ENCODE measurements around the gene PSMA3. TPM values are rescaled to one million over a fixed set of nuclear protein-coding genes. Genes with fewer than 3 reads are reported as not detected.
A peak's percentile ranks its signal among the peaks of the same experiment; 100 is the strongest.

The PSMA3 gene
- total RNA-seq (100 to 1,000 TPM; 334 to 343 TPM), polyA plus RNA-seq (150 TPM)

DNA sequence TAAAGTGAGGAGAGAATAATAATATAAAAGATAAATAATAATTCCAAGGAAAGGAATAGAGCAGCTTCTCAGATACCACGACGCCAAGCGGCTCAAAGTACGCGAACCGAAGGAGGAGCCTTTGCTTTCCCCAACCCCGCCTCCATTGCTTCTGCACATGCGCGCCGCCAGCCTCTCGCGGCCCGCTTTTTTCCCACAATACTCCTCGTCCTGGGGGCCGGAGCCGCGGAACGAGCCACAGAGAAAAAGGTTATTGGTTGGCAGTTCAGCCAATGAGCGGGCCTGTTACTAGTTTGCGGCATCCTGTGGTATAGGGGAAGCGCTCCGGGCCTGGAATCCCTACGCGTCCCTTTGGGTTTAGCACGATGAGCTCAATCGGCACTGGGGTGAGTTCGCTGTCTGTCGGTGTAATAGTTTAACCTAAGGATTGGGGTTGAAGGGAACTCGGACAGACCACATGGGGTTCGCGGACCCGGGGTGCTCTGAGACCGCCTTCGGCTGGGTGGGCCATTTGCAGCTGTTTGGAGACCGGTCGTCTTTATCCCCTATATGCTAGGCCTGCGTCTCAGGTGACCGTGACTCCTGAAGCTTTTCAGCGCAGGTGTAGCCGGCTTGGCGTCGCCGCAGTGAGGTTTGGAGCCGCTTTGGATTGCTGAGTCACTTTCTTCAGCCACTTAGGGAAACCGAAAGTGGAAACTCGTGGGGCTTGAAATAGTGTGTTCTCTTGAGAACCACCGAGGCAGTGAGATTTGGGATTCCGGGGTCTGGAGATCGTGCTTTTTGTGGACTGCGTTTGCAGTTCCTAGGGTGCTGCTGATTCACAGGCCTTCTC is at the start of gene PSMA3:
TSS of gene PSMA3 (plus strand) at position 288 of the 832 bp plus-strand sequence. CDS start at position 366, 78 bp downstream.
- H3K9me3 ChIP-seq (ENCODE audit: low read length) = no peaks in the 10 kb centered on the region
- H3K4me3 ChIP-seq (ENCODE audit: low read length) = peak within 1 kb of the TSS; percentile 99
- CTCF ChIA-PET = interaction anchor here (1.0 to 1.9 kb wide), 3 partner anchors 14 to 53 kb away, joined by 3 to 6 read pairs (median 4); partner anchors contain the start of gene ARID4A
- peak within 1 kb of the TSS; percentile 99 for H3K27ac ChIP-seq (ENCODE audit: low read depth, low read length)
- POLR2A ChIA-PET = interaction anchor here (0.5 to 3.1 kb wide), 9 partner anchors 11 to 1240 kb away, joined by 3 to 37 read pairs (median 3); partner anchors contain the start of genes ACTR10, ARID4A, JKAMP and KIAA0586
- peak within 1 kb of the TSS; percentile 87 to 100 (median 98) for H3K4me3 Mint-ChIP-seq
- DNase-seq = peak; percentile 95 to 98 (median 98)
- no peaks in the 10 kb centered on the region for H3K27me3 ChIP-seq (ENCODE audit: insufficient read depth, low read length, poor library complexity, severe bottlenecking)
- H3K36me3 ChIP-seq (ENCODE audit: insufficient read depth, low read length) = peaks cover 5% of the 10 kb centered on the region
- H3K4me1 ChIP-seq (ENCODE audit: insufficient read depth, low read length) = peaks cover 32% of the 10 kb centered on the region
- peak within 1 kb of the TSS; percentile 96 to 100 (median 98) for H3K27ac Mint-ChIP-seq
- H3K27me3 Mint-ChIP-seq = peaks cover 0 to 5% of the 10 kb centered on the region in 2 donors
- H3K36me3 Mint-ChIP-seq = peaks cover 0 to 30% (median 3%) of the 10 kb centered on the region in 3 donors
- H3K4me1 Mint-ChIP-seq = peaks cover 42 to 49% (median 42%) of the 10 kb centered on the region in 3 donors
- peaks cover 0 to 1% (median 0%) of the 10 kb centered on the region in 5 donors for H3K9me3 Mint-ChIP-seq

DNA sequence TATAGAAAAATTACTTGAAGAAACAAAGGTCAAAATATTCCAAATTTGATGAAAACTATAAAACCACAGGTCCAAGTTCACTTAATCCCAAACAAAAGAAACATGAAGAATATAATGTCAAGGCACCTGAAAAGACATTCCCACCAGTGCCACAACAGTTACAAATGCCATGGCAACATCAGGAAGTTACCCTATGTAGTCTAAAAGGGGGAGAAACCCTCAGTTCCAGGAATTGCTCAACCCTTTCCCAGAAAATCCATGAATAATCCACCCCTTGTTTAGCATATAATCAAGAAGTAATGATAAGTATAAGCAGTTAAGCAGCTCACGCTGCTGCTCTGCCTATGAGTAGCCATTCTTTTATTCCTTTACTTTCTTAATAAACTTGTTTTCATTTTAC is 48.4 kb upstream of the PSMA3 start:
- Histone ChIP-seq H3K27me3 (ENCODE audit: insufficient read depth, low read length, poor library complexity, severe bottlenecking) (no peaks in the 10 kb centered on the region), H3K36me3 (ENCODE audit: insufficient read depth, low read length) (no peaks in the 10 kb centered on the region), H3K4me1 (ENCODE audit: insufficient read depth, low read length) (peaks cover 22% of the 10 kb centered on the region), H3K9me3 (ENCODE audit: low read length) (no peaks in the 10 kb centered on the region), H3K4me3 (ENCODE audit: low read length) (no peak overlapping the region), H3K27ac (ENCODE audit: low read depth, low read length) (no peak overlapping the region)
- H3K36me3 Mint-ChIP-seq = peaks cover 0 to 10% (median 0%) of the 10 kb centered on the region in 3 donors
- peaks cover 33 to 38% (median 34%) of the 10 kb centered on the region in 3 donors for H3K4me1 Mint-ChIP-seq
- DNase-seq = no peak
- H3K9me3 Mint-ChIP-seq = no peaks in the 10 kb centered on the region
- no peaks in the 10 kb centered on the region for H3K27me3 Mint-ChIP-seq
- ChIA-PET CTCF (no interaction called here), POLR2A (no interaction called here)
- peak overlapping the region in 3 of 8 donors; percentile 2 to 82 (median 18) for H3K27ac Mint-ChIP-seq
- H3K4me3 Mint-ChIP-seq = peak overlapping the region in 1 of 7 donors; percentile 53

DNA sequence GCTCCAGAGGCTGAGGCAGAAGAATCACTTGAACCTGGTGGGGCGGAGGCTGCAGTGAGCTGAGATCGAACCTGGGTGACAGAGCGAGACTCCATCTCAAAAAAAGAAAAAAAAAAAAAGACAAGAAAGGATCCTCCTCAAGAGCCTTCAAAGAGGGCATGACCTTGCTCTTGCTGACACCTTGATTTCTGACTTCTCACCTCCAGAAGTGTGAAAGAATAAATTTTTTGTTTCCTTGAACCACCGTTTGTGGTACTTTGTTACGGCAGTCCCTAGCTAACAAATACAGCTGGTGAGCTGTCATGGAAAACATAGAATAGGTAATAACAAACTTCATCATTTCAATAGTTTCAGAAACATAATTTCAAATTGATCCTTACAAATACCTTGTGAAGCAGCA is 46.6 kb upstream of the PSMA3 start:
- Histone ChIP-seq H3K27ac (ENCODE audit: low read depth, low read length) (no peak overlapping the region), H3K4me1 (ENCODE audit: insufficient read depth, low read length) (peaks cover 29% of the 10 kb centered on the region), H3K36me3 (ENCODE audit: insufficient read depth, low read length) (no peaks in the 10 kb centered on the region), H3K4me3 (ENCODE audit: low read length) (no peak overlapping the region), H3K9me3 (ENCODE audit: low read length) (no peaks in the 10 kb centered on the region), H3K27me3 (ENCODE audit: insufficient read depth, low read length, poor library complexity, severe bottlenecking) (no peaks in the 10 kb centered on the region)
- Mint-ChIP-seq H3K27me3 (no peaks in the 10 kb centered on the region), H3K9me3 (no peaks in the 10 kb centered on the region), H3K36me3 (peaks cover 0 to 15% (median 0%) of the 10 kb centered on the region in 3 donors), H3K4me1 (peaks cover 42 to 48% (median 44%) of the 10 kb centered on the region in 3 donors), H3K4me3 (peak overlapping the region; percentile 62 to 97 (median 94)), H3K27ac (peak overlapping the region; percentile 79 to 99 (median 96))
- peak in 3 of 5 donors; percentile 2 to 60 (median 49) for DNase-seq
- ChIA-PET CTCF (no interaction called here), POLR2A (interaction anchor here (0.6 to 2.6 kb wide), 4 partner anchors 64 to 230 kb away, joined by 4 to 22 read pairs (median 10); partner anchors contain the start of genes ARID4A, KIAA0586 and TIMM9)

DNA sequence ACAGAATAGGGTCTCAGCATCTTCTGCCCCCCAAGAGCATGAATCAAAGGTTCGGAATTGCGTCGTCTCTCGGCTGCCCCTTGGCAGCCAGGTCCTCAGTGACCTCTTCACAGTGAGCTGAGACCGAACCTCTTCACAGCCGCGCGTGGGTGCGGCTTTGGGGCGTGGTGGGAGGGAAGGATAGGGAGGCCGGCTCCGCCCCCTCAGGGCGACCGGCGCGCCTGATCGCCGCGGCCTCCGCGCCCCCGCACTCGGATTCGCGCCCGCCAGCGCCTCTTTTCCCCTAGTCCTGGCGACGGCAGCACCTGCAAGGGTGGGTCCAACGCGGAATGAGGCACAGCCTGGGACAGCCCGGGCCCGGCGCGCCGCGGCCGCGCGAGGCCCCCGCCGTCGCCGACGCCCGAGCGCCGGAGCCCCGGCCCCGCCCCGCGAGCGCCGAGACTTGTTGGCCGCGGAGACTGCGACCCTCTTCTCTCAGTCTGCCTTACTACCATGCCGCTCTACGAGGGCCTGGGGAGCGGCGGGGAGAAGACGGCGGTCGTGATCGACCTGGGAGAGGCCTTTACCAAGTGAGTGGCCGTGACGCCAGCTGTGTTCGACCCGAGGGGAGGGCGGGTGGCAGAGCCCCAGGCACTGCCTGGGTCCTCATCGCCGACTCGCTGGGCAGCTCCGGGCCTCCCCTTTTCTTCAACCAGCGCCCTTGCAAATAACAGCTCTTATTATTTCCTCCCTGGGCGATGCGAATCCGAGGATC is 44.7 kb upstream of the PSMA3 start, which contains the start of gene ACTR10:
TSS of gene ACTR10 (plus strand) at position 424 of the 754 bp plus-strand sequence. CDS start at position 493, 69 bp downstream.
- Mint-ChIP-seq H3K27ac (peak within 1 kb of the TSS; percentile 93 to 99 (median 96)), H3K4me1 (peaks cover 47 to 57% (median 52%) of the 10 kb centered on the region in 3 donors), H3K4me3 (peak within 1 kb of the TSS; percentile 90 to 98 (median 94)), H3K36me3 (peaks cover 0 to 27% (median 0%) of the 10 kb centered on the region in 3 donors), H3K9me3 (no peaks in the 10 kb centered on the region), H3K27me3 (no peaks in the 10 kb centered on the region)
- Histone ChIP-seq H3K9me3 (ENCODE audit: low read length) (no peaks in the 10 kb centered on the region), H3K36me3 (ENCODE audit: insufficient read depth, low read length) (no peaks in the 10 kb centered on the region), H3K27me3 (ENCODE audit: insufficient read depth, low read length, poor library complexity, severe bottlenecking) (no peaks in the 10 kb centered on the region), H3K4me3 (ENCODE audit: low read length) (peak within 1 kb of the TSS; percentile 72), H3K27ac (ENCODE audit: low read depth, low read length) (peak within 1 kb of the TSS; percentile 92), H3K4me1 (ENCODE audit: insufficient read depth, low read length) (peaks cover 29% of the 10 kb centered on the region)
- DNase-seq = peak; percentile 77 to 91 (median 83)
- ChIA-PET POLR2A (interaction anchor here (1.2 to 2.6 kb wide), 4 partner anchors 40 to 228 kb away, joined by 3 to 22 read pairs (median 12); partner anchors contain the start of genes ARID4A, KIAA0586, PSMA3 and TIMM9), CTCF (interaction anchor here (0.8 to 1.2 kb wide), 5 partner anchors 40 to 228 kb away, joined by 3 read pairs; partner anchors contain the start of genes KIAA0586 and TOMM20L)

DNA sequence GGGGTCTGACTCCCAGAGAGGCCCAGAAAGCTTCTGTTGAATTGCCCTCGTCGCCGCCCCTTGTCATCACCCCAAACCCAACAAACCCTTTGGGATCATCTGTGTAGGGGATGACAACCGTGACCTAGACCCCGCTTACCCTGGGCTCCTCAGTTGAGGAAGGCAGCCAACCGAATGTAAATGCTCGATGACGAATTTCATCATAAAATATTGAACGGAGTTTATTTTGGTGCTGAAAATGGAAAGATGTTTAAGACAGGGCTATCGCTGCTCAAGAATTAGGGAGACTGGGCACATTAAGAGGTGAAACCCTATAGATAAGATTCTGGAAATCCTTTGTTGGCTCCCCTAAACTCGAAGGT is 44.2 kb upstream of the PSMA3 start:
- Mint-ChIP-seq H3K27me3 (no peaks in the 10 kb centered on the region), H3K4me3 (peak overlapping the region; percentile 90 to 98 (median 93)), H3K9me3 (no peaks in the 10 kb centered on the region), H3K4me1 (peaks cover 47 to 57% (median 53%) of the 10 kb centered on the region in 3 donors), H3K36me3 (peaks cover 0 to 31% (median 0%) of the 10 kb centered on the region in 3 donors), H3K27ac (peak overlapping the region; percentile 90 to 99 (median 96))
- POLR2A ChIA-PET = interaction anchor here (1.6 to 2.6 kb wide), 3 partner anchors 44 to 227 kb away, joined by 7 to 22 read pairs (median 16); partner anchors contain the start of genes ARID4A, KIAA0586, PSMA3 and TIMM9
- DNase-seq = no peak
- CTCF ChIA-PET = interaction anchor here (0.8 to 1.2 kb wide), 3 partner anchors 39 to 195 kb away, joined by 3 read pairs; partner anchors contain the start of gene TOMM20L
- H3K27me3 ChIP-seq (ENCODE audit: insufficient read depth, low read length, poor library complexity, severe bottlenecking) = no peaks in the 10 kb centered on the region
- H3K4me3 ChIP-seq (ENCODE audit: low read length) = peak overlapping the region; percentile 72
- no peaks in the 10 kb centered on the region for H3K9me3 ChIP-seq (ENCODE audit: low read length)
- peak overlapping the region; percentile 92 for H3K27ac ChIP-seq (ENCODE audit: low read depth, low read length)
- peaks cover 29% of the 10 kb centered on the region for H3K4me1 ChIP-seq (ENCODE audit: insufficient read depth, low read length)
- no peaks in the 10 kb centered on the region for H3K36me3 ChIP-seq (ENCODE audit: insufficient read depth, low read length)

DNA sequence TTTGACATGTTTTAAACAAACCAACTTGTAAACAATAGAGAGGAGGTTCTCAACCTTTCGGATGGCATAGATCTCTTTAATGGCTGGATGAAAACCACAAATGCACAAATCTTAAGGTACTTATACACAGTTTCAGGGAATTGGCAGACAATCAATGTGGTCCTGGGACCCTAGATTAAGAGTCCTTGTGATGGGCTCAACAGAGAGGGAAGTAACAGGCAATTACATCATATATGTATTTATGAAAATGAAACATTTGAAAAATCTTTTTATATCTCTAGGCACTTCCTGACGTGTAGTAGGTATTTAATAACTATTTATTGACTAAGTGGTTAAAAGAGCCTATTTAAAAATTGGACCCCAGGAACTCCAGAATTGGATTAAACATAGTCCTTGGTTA is 43.8 kb upstream of the PSMA3 start:
- Histone ChIP-seq H3K4me3 (ENCODE audit: low read length) (peak overlapping the region; percentile 72), H3K9me3 (ENCODE audit: low read length) (no peaks in the 10 kb centered on the region), H3K27ac (ENCODE audit: low read depth, low read length) (peak overlapping the region; percentile 92), H3K4me1 (ENCODE audit: insufficient read depth, low read length) (peaks cover 29% of the 10 kb centered on the region), H3K36me3 (ENCODE audit: insufficient read depth, low read length) (no peaks in the 10 kb centered on the region), H3K27me3 (ENCODE audit: insufficient read depth, low read length, poor library complexity, severe bottlenecking) (no peaks in the 10 kb centered on the region)
- Mint-ChIP-seq H3K27me3 (no peaks in the 10 kb centered on the region), H3K9me3 (no peaks in the 10 kb centered on the region), H3K36me3 (peaks cover 0 to 33% (median 0%) of the 10 kb centered on the region in 3 donors), H3K27ac (peak overlapping the region; percentile 90 to 99 (median 96)), H3K4me3 (peak overlapping the region; percentile 90 to 98 (median 93)), H3K4me1 (peaks cover 47 to 57% (median 57%) of the 10 kb centered on the region in 3 donors)
- DNase-seq = peak in 1 of 5 donors; percentile 5
- POLR2A ChIA-PET = interaction anchor here (1.6 to 2.6 kb wide), 3 partner anchors 44 to 227 kb away, joined by 7 to 22 read pairs (median 16); partner anchors contain the start of genes ARID4A, KIAA0586, PSMA3 and TIMM9
- CTCF ChIA-PET = interaction anchor here (0.9 to 1.2 kb wide), 2 partner anchors 46 to 194 kb away, joined by 3 read pairs; partner anchors contain the start of gene TOMM20L

DNA sequence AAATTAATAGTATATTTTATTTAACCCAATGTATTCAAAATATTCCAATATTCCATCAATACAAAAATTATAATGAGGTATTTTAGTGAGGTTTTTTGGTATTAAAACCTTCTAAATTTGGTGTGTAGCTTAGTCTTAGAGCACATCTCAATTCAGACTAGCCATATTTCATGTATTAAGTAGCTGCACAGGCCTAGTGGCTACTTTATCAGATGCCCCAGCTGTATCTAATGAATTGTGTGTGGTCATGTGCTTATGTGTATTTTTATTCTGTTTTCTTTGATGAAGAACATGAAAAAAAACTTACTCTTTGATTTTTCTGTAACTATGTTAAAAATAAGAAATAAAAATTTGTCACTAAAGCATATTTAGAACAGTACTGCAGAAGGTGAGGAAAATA is 31.5 kb upstream of the PSMA3 start:
- DNase-seq = no peak
- ChIA-PET CTCF (no interaction called here), POLR2A (interaction anchor here (0.6 kb wide), 1 partner anchor 1046 kb away, joined by 3 read pairs; no protein-coding TSS in a partner anchor)
- no peaks in the 10 kb centered on the region for H3K9me3 Mint-ChIP-seq
- no peak overlapping the region for H3K4me3 Mint-ChIP-seq
- H3K36me3 Mint-ChIP-seq = peaks cover 19 to 73% (median 22%) of the 10 kb centered on the region in 3 donors
- no peak overlapping the region for H3K27ac Mint-ChIP-seq
- Histone ChIP-seq H3K9me3 (ENCODE audit: low read length) (no peaks in the 10 kb centered on the region), H3K4me1 (ENCODE audit: insufficient read depth, low read length) (no peaks in the 10 kb centered on the region), H3K27ac (ENCODE audit: low read depth, low read length) (no peak overlapping the region), H3K27me3 (ENCODE audit: insufficient read depth, low read length, poor library complexity, severe bottlenecking) (no peaks in the 10 kb centered on the region), H3K36me3 (ENCODE audit: insufficient read depth, low read length) (peaks cover 33% of the 10 kb centered on the region), H3K4me3 (ENCODE audit: low read length) (no peak overlapping the region)
- peaks cover 0 to 4% (median 4%) of the 10 kb centered on the region in 3 donors for H3K4me1 Mint-ChIP-seq
- no peaks in the 10 kb centered on the region for H3K27me3 Mint-ChIP-seq
